Measurements from ENCODE around the gene BCS1L. TPM values are rescaled to one million over a fixed set of nuclear protein-coding genes. Genes with fewer than 3 reads are reported as not detected.
A peak's percentile ranks its signal among the peaks of the same experiment; 100 is the strongest.

Gene BCS1L
- polyA plus RNA-seq, 1 of the 3 experiments (the other 2 are of a cell fraction) = 47.5 TPM

- Histone ChIP-seq H3K27ac (ENCODE audit: low read depth in 2 of 2, low read length in 1 of 2) (no peak overlapping the region), H3K9me2 (no peaks in the 10 kb centered on the region), H3K79me2 (ENCODE audit: insufficient read depth) (no peaks in the 10 kb centered on the region), H3K27me3 (ENCODE audit: insufficient read depth) (no peaks in the 10 kb centered on the region), H3K4me1 (ENCODE audit: control insufficient read depth in 1 of 2, insufficient read depth in 2 of 2, low read depth in 1 of 2, low read length in 1 of 2) (peaks cover 0 to 4% of the 10 kb centered on the region in 2 experiments; a peak in 1 of 4 replicates), H3K4me3 (ENCODE audit: low read depth in 2 of 2, low read length in 1 of 2) (no peak overlapping the region), H3K36me3 (replicated peaks in 1 of 2; ENCODE audit: control insufficient read depth in 1 of 2, insufficient read depth in 2 of 2, low read length in 1 of 2) (peaks cover 0 to 7% of the 10 kb centered on the region in 2 experiments), H3K9me3 (no peaks in the 10 kb centered on the region), H3K9ac (no peak overlapping the region), H2AFZ (ENCODE audit: low read depth) (no peak overlapping the region), H3K4me2 (no peak overlapping the region), H3F3A (replicated peaks; ENCODE audit: insufficient read depth) (no peaks in the 10 kb centered on the region), H4K20me1 (ENCODE audit: insufficient read depth) (no peaks in the 10 kb centered on the region)
- ChIA-PET POLR2A (interaction anchor here (1.5 kb wide), 1 partner anchor 21 kb away, joined by 3 read pairs; the partner anchor contains the start of gene PLCD4), CTCF (interaction anchor here (1.1 to 3.5 kb wide), 3 partner anchors 9 to 21 kb away, joined by 3 to 19 read pairs (median 4); partner anchors contain the start of gene PLCD4)
- WGBS (ENCODE audit: low lambda C conversion rate) = 97% methylated on average over 4 of the region's 4 CpGs
- TF ChIP-seq MEF2A (IDR thresholded peaks at IDR 0.05; ENCODE audit: borderline replicate concordance, low read depth) (no peak), RCOR1 (IDR thresholded peaks at IDR 0.05; ENCODE audit: low read length) (no peak), REST (IDR thresholded peaks at IDR 0.05; ENCODE audit: low read depth, low read length) (no peak), RXRA (IDR thresholded peaks at IDR 0.05; ENCODE audit: borderline replicate concordance, low read depth) (no peak), MAX (IDR thresholded peaks at IDR 0.05; ENCODE audit: low read depth) (no peak), EZH2phosphoT487 (IDR thresholded peaks at IDR 0.05; ENCODE audit: borderline replicate concordance, low read depth) (no peak), CTCF (IDR thresholded peaks at IDR 0.05) (no peak)
- DNase-seq = no peak
Observed at GRCh38 chr2:218627939-218628338, 31.5 kb upstream of the BCS1L start.

- POLR2A ChIA-PET = no interaction called here
- Histone ChIP-seq H3K36me3 (replicated peaks in 1 of 2; ENCODE audit: control insufficient read depth in 1 of 2, insufficient read depth in 2 of 2, low read length in 1 of 2) (peaks cover 12 to 35% of the 10 kb centered on the region in 2 experiments), H3K4me2 (no peak overlapping the region), H2AFZ (ENCODE audit: low read depth) (no peak overlapping the region), H3K4me1 (ENCODE audit: control insufficient read depth in 1 of 2, insufficient read depth in 2 of 2, low read depth in 1 of 2, low read length in 1 of 2) (peaks cover 0 to 4% of the 10 kb centered on the region in 2 experiments; a peak in 1 of 4 replicates), H3K27me3 (ENCODE audit: insufficient read depth) (no peaks in the 10 kb centered on the region), H3K4me3 (ENCODE audit: low read depth in 2 of 2, low read length in 1 of 2) (no peak overlapping the region), H3K27ac (ENCODE audit: low read depth in 2 of 2, low read length in 1 of 2) (peak overlapping the region in 1 of 2 experiments; percentile 3; a peak in 1 of 4 replicates), H3K9me2 (no peaks in the 10 kb centered on the region), H3K9me3 (no peaks in the 10 kb centered on the region), H4K20me1 (ENCODE audit: insufficient read depth) (no peaks in the 10 kb centered on the region), H3K79me2 (ENCODE audit: insufficient read depth) (no peaks in the 10 kb centered on the region), H3K9ac (no peak overlapping the region), H3F3A (replicated peaks; ENCODE audit: insufficient read depth) (peaks cover 7% of the 10 kb centered on the region)
- CTCF ChIA-PET = interaction anchor here (1.1 to 3.2 kb wide), 3 partner anchors 16 to 215 kb away, joined by 3 to 17 read pairs (median 3); no protein-coding TSS in a partner anchor
- 47% methylated on average over 4 of the region's 4 CpGs for WGBS (ENCODE audit: low lambda C conversion rate)
- no peak for DNase-seq
- no peak for TF ChIP-seq TCF12 (IDR thresholded peaks at IDR 0.05)
- TF ChIP-seq RCOR1 (IDR thresholded peaks at IDR 0.05; ENCODE audit: low read length) = no peak
- TF ChIP-seq TAF1 (IDR thresholded peaks at IDR 0.05; ENCODE audit: borderline replicate concordance, low read depth, low read length) = no peak
- TF ChIP-seq MXI1 (IDR thresholded peaks at IDR 0.05; ENCODE audit: low read depth, low read length) = no peak
- TF ChIP-seq FOXM1 (IDR thresholded peaks at IDR 0.05; ENCODE audit: low read depth) = no peak
- no peak for TF ChIP-seq RAD21 (IDR thresholded peaks at IDR 0.05; ENCODE audit: low read length)
- no peak for TF ChIP-seq FOXJ3 (CRISPR knock-in tag; IDR thresholded peaks at IDR 0.05)
- no peak for TF ChIP-seq EP300 (IDR thresholded peaks at IDR 0.05; ENCODE audit: borderline replicate concordance in 1 of 2, low read depth in 1 of 2, low read length in 1 of 2)
- no peak for TF ChIP-seq CTCF (IDR thresholded peaks at IDR 0.05)
- TF ChIP-seq EZH2phosphoT487 (IDR thresholded peaks at IDR 0.05; ENCODE audit: borderline replicate concordance, low read depth) = no peak
- TF ChIP-seq, protein P1, sequence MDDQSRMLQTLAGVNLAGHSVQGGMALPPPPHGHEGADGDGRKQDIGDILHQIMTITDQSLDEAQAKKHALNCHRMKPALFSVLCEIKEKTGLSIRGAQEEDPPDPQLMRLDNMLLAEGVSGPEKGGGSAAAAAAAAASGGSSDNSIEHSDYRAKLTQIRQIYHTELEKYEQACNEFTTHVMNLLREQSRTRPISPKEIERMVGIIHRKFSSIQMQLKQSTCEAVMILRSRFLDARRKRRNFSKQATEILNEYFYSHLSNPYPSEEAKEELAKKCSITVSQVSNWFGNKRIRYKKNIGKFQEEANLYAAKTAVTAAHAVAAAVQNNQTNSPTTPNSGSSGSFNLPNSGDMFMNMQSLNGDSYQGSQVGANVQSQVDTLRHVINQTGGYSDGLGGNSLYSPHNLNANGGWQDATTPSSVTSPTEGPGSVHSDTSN (IDR thresholded peaks at IDR 0.05) = no peak
- TF ChIP-seq NFIC (IDR thresholded peaks at IDR 0.05; ENCODE audit: borderline replicate concordance) = no peak
- TF ChIP-seq MEF2A (IDR thresholded peaks at IDR 0.05; ENCODE audit: borderline replicate concordance, low read depth) = no peak
- TF ChIP-seq SIN3A (IDR thresholded peaks at IDR 0.05; ENCODE audit: borderline replicate concordance, low read depth, low read length) = no peak
Observed at GRCh38 chr2:218631837-218632236, 27.6 kb upstream of the BCS1L start.
